Stimulated activated naive CD8-positive, alpha-beta T cell treated with anti-CD3 and anti-CD28 coated beads, Interleukin-15, Interleukin-2, amounts not matched to agents 100 U/mL and 50 U/mL, for 24 hours (primary cell): Measurements from ENCODE around the gene STRADA.

ENCODE experiments used
- ATAC-seq: fragments of 150-1000 bp; cut with Tn5 transposase; one replicate; pipeline ENCODE4 v1.10.0; 2021
- DNase-seq: peaks from one replicate; pipeline ENCODE4 v3.0.0; 2021

STRADA gene

DNA sequence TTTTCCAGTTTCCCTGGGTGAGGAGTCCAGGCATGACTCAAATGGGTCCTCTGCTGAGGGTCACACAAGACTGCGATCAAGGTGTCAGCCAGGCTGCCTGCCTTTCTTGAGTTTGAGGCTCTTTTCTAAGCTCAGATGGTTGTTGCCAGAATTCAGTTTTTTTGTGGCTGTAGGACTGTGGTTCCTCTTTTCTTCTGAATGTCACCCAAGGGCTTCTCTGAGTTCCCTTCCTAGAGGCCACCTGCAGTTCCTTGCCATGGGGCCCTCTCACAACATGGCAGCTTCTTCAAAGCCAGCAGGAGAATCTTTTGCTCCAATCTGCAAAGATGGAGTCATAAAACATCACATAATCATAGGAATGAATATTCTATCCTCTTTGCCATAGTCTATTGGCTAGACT is 59.2 kb downstream of the STRADA start:
- ATAC-seq (no peak), DNase-seq (no peak)

DNA sequence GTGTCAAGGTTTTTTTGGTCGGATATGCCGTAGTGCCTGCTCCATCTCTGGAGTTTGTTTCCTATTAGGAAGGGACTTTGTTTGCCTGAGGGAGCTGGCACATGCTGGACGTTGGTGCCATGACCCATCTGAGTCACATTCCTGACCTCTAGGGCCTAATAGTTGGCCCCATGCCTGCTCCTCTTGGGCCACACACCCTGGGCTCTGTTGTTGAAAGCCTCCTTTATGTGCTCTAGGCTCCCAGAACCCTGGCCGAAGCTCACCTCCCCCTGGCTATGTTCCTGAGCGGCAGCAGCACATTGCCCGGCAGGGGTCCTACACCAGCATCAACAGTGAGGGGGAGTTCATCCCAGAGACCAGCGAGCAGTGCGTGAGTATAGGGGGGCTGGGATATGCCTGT is 60.1 kb downstream of the STRADA start:
- no peak for ATAC-seq

DNA sequence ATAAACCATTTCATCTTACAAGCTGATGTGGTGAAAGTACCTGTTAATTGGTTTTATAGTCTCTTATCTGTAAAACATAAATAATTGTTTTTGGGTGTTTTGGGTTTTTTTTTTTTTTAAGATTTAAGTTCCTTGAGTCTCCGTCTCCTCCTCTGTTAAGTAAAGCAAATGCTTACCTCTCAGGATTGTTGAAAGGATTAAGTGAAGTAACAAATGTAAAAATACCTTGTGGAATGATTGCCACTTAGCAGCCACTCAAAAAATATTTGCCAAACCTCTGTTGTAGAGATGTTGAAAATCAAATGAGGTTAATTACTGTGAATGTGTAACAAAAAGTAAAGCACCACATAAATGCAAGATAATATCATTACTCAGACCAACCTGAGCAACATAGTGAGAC is 60.9 kb downstream of the STRADA start:
- DNase-seq, result no peak
- no peak for ATAC-seq

More for the DNA sequence above, 60.1 kb downstream of the STRADA start:
- DNase-seq, result no peak

DNA sequence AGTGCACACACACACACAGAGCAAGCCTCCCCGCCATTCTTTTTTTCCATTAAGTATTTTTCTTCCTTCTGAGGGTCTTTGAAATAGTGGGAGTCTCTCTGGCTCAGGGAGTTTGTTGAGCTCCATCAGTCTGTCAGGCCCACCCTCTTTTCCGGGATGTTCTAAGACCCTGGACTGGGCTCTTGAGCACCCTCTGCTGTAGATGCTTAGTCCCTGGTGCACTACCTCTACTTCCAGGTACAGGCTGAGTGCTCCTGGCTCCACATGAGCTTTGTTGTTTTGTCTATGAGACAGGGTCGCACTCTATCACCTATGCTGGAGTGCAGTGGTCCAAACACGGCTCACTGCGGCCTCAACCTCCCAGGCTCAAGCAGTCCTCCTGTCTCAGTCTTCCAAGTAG is 62.4 kb downstream of the STRADA start:
- DNase-seq (no peak), ATAC-seq (no peak)

DNA sequence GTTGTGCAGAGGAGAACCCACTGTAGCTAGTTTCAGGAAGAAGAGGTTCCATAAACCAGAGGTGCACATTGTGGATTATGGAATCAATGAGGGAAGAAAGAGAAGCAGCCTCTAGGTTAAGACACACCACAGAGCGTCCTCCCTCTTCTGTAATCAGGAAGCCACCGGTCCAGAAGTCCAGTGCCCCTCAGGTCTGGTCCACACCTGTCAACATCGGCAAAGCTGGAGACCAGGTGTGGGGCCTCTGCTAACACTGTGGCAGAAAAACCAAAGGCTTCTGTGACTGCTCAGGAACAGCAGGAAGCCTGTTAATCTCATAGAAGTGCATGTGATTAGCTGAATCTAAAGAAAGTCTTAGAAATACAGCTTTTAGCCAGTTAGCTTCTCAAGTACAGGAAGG is 65.0 kb downstream of the STRADA start:
- DNase-seq, result no peak
- no peak for ATAC-seq

DNA sequence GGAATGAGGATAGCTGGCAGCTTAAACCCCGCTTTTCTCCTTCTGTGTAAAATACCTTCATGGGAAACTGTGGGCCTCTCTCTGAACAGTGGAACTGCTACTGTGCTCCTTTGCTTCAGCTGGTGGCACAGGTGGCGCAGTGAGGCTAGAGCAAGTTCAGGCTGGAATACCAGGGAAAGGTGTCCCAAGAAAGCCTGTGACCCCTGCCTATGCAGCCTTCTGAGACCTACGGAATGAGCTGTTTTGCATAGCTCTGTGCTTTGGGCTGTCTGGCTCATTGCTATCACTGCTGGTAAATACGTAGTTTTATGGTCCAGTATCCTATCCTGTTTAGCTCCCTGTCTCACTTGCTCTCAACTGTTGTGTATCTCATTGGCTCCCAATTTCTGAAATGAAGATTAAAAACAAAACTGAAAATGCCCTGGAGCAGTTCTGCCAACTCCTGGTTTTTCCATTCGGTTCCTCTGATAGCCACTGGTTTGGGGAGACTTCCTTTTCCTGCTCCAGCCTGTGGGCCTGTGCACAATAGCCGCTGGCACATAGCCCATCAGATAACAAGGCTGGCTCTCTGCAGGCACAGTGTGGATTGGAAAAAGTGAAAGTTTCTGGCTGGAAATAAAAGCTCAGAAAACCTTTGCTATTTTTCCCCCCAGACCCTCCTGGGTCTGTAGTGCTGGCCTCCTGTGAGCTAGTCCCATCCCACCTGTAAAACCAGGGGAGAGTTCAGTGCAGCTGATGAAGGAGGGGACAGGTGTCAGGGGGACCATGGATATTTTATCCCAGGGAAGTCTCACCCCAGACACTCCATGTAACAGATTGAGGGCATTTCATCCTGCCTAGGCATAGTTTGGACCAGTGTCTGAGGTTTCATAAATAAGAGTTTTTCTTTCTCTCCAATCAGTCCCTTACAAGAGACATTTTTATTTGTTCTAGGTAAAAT is 65.7 kb downstream of the STRADA start:
- ATAC-seq (no peak), DNase-seq (no peak)

DNA sequence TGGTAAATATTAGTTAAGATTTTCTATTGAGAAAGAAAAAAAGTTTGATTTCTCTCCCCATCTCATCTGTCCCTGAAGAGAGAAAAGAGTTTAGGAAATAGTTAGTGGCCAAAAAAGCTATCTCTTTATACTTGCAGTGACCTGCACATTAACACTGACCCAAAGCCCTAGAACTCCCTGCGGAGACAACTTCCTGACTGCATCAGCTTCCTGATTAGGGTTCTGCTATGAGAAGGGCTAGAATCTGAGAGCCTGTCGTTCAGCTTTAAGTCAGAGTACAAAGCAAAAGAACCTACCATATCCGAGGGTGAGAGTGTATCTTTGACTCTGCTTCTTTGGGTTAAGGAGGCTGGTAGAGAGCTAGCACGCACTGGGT is 66.4 kb downstream of the STRADA start:
- no peak for DNase-seq
- ATAC-seq, result no peak

DNA sequence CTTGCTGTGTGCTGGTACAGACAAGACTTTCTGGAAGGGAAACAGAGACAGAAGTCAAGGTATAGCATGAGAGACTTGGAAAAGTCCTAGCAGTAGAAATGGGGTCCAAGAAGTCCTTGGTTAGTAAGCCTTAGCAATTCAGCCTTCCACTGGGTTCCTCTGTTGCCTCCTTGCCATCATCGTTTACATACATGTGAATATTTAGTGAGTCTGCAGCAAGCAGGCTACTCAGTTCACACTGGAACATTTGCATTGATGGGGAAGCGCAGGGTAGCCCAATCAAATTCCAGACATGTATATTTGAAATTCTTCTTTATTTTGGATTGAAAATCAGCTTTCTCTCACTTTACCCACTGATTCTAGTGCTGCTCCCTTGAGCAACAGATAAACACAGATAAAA is 68.7 kb downstream of the STRADA start:
- no peak for ATAC-seq
- DNase-seq, result no peak

DNA sequence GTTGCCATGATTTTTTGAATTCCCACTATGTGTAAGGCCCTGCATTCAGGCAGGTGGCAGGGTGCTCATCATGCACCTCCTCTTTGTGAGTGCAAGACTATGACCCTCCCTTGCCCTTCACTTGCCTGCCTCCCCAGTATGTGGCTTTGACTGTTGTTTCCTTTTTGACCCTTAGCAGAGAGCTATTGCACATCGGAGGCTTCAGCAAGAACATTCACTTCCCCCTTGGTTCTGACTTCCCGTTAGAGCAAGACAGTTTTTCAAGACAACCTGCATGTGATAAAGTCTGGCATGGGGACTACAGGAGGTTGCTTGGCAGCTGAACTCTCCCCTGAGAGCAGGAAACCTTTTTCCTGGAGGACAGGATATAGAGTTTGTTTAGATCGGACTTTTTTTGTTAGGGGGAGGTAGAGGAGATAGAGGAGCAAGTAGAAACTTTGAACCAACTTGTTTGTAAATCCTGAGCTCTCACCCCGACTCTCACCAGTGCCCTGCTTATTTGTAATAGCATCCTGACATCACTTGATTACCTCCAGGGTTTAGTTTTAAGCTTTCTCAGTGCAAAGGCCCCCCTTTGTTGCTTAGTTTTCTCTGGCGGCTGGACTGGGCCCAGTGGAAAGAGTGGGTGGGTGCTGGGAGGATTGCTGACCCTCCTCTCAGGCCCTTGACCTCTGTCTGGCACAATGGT is 75.9 kb downstream of the STRADA start:
- DNase-seq (no peak), ATAC-seq (no peak)

DNA sequence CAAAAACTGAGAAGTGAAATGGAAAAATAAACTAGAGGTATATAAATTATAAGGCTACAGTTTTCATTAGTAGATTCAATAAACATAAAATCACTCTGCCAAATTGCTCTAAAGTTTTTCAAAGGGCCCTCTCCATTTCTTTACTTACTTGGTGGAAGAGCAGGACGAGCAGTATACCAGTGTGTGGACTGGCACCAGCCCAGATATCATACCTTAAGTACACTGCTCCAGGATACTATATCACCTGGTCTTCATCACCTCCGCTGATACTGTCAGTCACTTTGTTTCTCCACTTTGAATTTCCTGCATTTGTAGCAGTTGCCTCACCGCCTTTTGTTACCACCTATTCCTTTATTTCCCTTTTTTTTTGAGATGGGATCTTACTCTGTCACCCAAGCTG is 81.7 kb downstream of the STRADA start:
- no peak for DNase-seq
- ATAC-seq, result no peak

DNA sequence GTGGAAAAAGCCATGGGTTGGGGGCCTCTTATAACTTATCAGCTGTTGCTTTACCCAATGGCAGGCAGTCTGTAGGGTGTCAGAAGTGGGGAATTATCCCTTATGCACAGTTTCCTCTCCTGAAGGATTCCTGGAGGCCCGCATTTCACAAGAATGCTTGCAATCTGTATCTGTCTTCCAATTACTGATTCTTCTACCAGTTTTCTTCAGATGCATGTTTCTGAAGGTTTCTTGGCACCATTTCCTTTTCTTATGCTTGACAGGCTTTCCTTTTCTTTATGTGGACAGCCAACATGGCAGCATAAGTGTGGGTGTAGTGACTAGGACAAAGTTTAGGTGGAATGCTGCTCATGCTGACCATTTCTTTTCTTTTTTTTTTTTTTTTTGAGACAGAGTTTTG is 83.2 kb downstream of the STRADA start:
- DNase-seq, result no peak
- no peak for ATAC-seq

DNA sequence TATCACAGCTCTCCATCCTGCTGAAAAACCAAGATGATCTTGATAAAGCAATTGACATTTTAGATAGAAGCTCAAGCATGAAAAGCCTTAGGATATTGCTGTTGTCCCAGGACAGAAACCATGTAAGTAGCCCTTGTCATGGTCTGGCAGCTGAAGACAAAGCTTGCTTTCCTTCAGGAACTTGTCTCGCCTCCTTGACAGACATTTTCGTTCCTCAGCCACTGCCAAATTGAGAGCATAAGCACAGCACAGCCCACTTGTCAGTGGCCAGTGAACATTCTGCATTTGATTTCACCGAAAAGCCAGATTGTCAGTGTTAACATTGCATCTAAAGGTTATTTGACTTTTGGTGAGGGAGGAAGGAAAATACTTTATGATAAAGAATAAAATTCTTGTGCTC is 83.8 kb downstream of the STRADA start:
- ATAC-seq (no peak), DNase-seq (no peak)

DNA sequence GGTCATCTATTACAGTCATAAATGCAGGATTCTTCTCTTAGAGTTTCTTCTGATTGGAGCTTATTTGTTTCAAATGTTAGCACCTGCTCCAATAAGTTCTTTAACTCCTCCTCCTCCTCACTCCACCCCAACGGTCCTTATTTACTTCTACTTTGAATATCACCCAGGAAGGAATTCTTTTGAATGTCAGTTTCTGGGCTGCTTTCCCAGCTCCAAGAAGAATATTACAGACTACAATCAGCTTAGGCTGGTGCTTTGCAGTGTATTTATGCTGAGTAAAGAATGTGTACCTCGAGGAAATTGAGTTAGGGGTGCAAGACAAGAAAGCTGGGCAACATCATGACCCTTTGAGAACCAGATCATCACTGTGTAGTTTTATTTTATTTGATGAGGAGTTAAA is 88.5 kb downstream of the STRADA start:
- DNase-seq, result no peak
- ATAC-seq, result no peak
